ENCODE data around the gene FOCAD.
A peak's percentile ranks its signal among the peaks of the same experiment; 100 is the strongest.

The FOCAD gene

DNA sequence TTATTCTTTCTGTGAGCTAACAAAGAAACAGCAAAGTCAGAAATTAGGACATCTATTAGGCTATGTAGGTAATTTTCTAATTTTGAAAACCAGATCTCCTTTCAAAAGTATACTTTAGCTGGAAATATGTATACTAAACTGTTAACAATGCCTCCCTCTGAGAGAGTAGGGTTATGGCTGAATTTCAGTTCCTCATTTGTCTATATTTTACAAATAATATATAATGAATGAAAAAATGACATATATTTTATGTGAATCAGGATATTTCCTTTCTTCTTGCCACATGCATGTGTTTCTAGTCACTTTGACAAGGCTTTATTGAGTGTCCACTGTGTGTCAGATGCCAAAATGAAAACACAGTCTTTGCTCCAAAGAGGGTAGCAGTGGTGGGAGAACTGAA is 331.9 kb downstream of the FOCAD start:
- no peaks in the 10 kb centered on the region for H3F3A ChIP-seq (ENCODE audit: insufficient read depth, low read length)
- peak overlapping the region; percentile 48 for H3K27ac ChIP-seq (ENCODE audit: low read depth, low read length, poor library complexity, severe bottlenecking)
- H3K9ac ChIP-seq (ENCODE audit: low read length) = no peak overlapping the region
- no peak overlapping the region for H3K4me2 ChIP-seq (ENCODE audit: low read length)
- H3K27me3 ChIP-seq (ENCODE audit: insufficient read depth, low read length) = no peaks in the 10 kb centered on the region
- no peak overlapping the region for H3K4me3 ChIP-seq (ENCODE audit: low read depth, low read length, poor library complexity, severe bottlenecking)
- H3K79me2 ChIP-seq (ENCODE audit: insufficient read depth, low read length) = peaks cover 19% of the 10 kb centered on the region; the same call in 1 of the 2 replicates
- peaks cover 67% of the 10 kb centered on the region for H3K36me3 ChIP-seq (ENCODE audit: insufficient read depth, low read length)
- no peaks in the 10 kb centered on the region for H3K9me3 ChIP-seq (ENCODE audit: low read length)
- H3K9me2 ChIP-seq (ENCODE audit: low read depth, low read length) = no peaks in the 10 kb centered on the region
- H4K20me1 ChIP-seq (ENCODE audit: insufficient read depth, low read length) = no peaks in the 10 kb centered on the region
- peaks cover 23% of the 10 kb centered on the region for H3K4me1 ChIP-seq (ENCODE audit: insufficient read depth, low read length, severe bottlenecking)
- TF ChIP-seq EZH2 (IDR thresholded peaks at IDR 0.05; ENCODE audit: borderline replicate concordance, low read length) = no peak
- TF ChIP-seq, protein P1, sequence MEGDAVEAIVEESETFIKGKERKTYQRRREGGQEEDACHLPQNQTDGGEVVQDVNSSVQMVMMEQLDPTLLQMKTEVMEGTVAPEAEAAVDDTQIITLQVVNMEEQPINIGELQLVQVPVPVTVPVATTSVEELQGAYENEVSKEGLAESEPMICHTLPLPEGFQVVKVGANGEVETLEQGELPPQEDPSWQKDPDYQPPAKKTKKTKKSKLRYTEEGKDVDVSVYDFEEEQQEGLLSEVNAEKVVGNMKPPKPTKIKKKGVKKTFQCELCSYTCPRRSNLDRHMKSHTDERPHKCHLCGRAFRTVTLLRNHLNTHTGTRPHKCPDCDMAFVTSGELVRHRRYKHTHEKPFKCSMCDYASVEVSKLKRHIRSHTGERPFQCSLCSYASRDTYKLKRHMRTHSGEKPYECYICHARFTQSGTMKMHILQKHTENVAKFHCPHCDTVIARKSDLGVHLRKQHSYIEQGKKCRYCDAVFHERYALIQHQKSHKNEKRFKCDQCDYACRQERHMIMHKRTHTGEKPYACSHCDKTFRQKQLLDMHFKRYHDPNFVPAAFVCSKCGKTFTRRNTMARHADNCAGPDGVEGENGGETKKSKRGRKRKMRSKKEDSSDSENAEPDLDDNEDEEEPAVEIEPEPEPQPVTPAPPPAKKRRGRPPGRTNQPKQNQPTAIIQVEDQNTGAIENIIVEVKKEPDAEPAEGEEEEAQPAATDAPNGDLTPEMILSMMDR (IDR thresholded peaks at IDR 0.05; ENCODE audit: low read length) = no peak
- H2AFZ ChIP-seq (ENCODE audit: low read length) = no peak overlapping the region

DNA sequence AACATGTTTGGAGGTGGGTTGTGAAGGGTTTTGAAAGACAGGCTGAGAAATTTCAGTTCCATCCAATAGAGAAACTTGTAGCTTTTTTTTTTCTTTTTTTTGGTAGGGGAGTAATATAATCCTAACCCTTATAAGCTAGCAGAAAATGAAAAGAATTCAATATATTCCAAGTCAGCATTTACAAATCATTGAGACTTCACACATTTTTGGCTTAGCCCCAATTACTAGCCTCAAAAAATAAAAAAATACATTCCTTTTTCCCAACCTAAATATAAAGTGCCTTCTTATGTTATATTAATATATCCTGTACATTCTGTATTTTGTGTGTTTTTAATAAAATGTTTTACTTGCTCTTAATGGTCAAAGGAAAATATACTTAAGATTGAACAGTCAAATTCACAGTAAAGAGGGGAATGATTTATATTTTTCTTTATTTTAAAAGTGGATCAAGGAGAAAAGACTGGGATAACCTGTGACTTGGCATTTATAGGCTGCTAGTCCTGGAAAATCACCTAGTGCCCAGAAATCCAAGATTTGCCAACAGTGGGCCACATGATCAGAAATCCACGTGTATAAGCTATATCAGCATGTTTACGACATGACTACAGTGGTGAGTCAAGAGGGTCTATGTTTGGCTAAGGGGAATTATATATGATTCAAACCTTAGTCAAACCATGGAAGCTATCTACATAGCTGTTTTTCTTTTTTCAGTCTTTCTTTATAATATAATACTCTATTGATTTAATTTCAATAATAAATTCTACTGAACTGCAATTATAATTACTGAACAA is 332.8 kb downstream of the FOCAD start:
- TF ChIP-seq, protein P1 (IDR thresholded peaks at IDR 0.05; ENCODE audit: low read length) = no peak
- TF ChIP-seq EZH2 (IDR thresholded peaks at IDR 0.05; ENCODE audit: borderline replicate concordance, low read length) = no peak
- no peak overlapping the region for H3K4me2 ChIP-seq (ENCODE audit: low read length)
- H3K9ac ChIP-seq (ENCODE audit: low read length) = no peak overlapping the region
- no peaks in the 10 kb centered on the region for H3K27me3 ChIP-seq (ENCODE audit: insufficient read depth, low read length)
- H3F3A ChIP-seq (ENCODE audit: insufficient read depth, low read length) = no peaks in the 10 kb centered on the region
- H3K4me1 ChIP-seq (ENCODE audit: insufficient read depth, low read length, severe bottlenecking) = peaks cover 23% of the 10 kb centered on the region
- peaks cover 19% of the 10 kb centered on the region; the same call in 1 of the 2 replicates for H3K79me2 ChIP-seq (ENCODE audit: insufficient read depth, low read length)
- H2AFZ ChIP-seq (ENCODE audit: low read length) = no peak overlapping the region
- H3K9me3 ChIP-seq (ENCODE audit: low read length) = no peaks in the 10 kb centered on the region
- H4K20me1 ChIP-seq (ENCODE audit: insufficient read depth, low read length) = no peaks in the 10 kb centered on the region
- H3K9me2 ChIP-seq (ENCODE audit: low read depth, low read length) = no peaks in the 10 kb centered on the region
- H3K27ac ChIP-seq (ENCODE audit: low read depth, low read length, poor library complexity, severe bottlenecking) = peak overlapping the region; percentile 48
- H3K4me3 ChIP-seq (ENCODE audit: low read depth, low read length, poor library complexity, severe bottlenecking) = no peak overlapping the region
- peaks cover 58% of the 10 kb centered on the region for H3K36me3 ChIP-seq (ENCODE audit: insufficient read depth, low read length)

DNA sequence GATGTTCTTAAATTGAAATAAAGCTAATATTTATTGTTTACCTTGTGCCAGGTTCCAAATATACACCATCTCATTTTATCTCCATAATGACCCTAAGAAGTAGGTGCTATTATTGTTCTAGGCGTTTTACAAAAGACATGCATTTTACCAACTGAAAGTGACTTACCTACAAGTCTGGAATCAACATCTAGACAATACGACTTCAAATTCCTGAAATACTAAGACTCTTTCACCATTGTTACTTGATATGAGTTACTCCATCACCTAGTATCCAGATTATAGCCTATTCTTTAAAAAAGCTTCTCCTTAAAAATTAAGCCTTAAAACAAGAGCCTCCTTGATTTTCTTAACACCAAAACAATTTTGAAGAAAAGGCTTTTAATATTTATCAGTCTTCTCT is 334.1 kb downstream of the FOCAD start:
- H3K4me2 ChIP-seq (ENCODE audit: low read length) = no peak overlapping the region
- no peaks in the 10 kb centered on the region for H4K20me1 ChIP-seq (ENCODE audit: insufficient read depth, low read length)
- no peak overlapping the region for H2AFZ ChIP-seq (ENCODE audit: low read length)
- TF ChIP-seq EZH2 (IDR thresholded peaks at IDR 0.05; ENCODE audit: borderline replicate concordance, low read length) = no peak
- TF ChIP-seq, protein P1 (IDR thresholded peaks at IDR 0.05; ENCODE audit: low read length) = no peak
- H3K9ac ChIP-seq (ENCODE audit: low read length) = no peak overlapping the region
- H3K27me3 ChIP-seq (ENCODE audit: insufficient read depth, low read length) = no peaks in the 10 kb centered on the region
- H3K4me1 ChIP-seq (ENCODE audit: insufficient read depth, low read length, severe bottlenecking) = peaks cover 23% of the 10 kb centered on the region
- no peaks in the 10 kb centered on the region for H3F3A ChIP-seq (ENCODE audit: insufficient read depth, low read length)
- peaks cover 19% of the 10 kb centered on the region; the same call in 1 of the 2 replicates for H3K79me2 ChIP-seq (ENCODE audit: insufficient read depth, low read length)
- H3K4me3 ChIP-seq (ENCODE audit: low read depth, low read length, poor library complexity, severe bottlenecking) = no peak overlapping the region
- no peak overlapping the region for H3K27ac ChIP-seq (ENCODE audit: low read depth, low read length, poor library complexity, severe bottlenecking)
- peaks cover 48% of the 10 kb centered on the region for H3K36me3 ChIP-seq (ENCODE audit: insufficient read depth, low read length)
- no peaks in the 10 kb centered on the region for H3K9me3 ChIP-seq (ENCODE audit: low read length)
- H3K9me2 ChIP-seq (ENCODE audit: low read depth, low read length) = no peaks in the 10 kb centered on the region
